HepG2 (cell line): ENCODE data around the gene ITGAV. TPM values are rescaled to one million over a fixed set of nuclear protein-coding genes. Genes with fewer than 3 reads are reported as not detected.

Source experiments
- CBX1 ChIP-seq: IDR thresholded peaks from one replicate; pipeline ENCODE4 v1.6.1; 2016; ENCODE audit warnings: antibody characterized with exemption, low read depth
- CENPT ChIP-seq: sonication (generic); formaldehyde crosslinking; IDR thresholded peaks from 2 replicates; pipeline ENCODE4 v1.8.0; 2022; ENCODE audit warnings: low read depth, mild to moderate bottlenecking, moderate library complexity, missing genetic modification reagents
- GFI1 ChIP-seq: sonication (generic); formaldehyde crosslinking; IDR thresholded peaks from 2 replicates; pipeline ENCODE4 v1.5.0; 2020; ENCODE audit warnings: missing genetic modification reagents, mild to moderate bottlenecking, borderline replicate concordance
- HMG20A ChIP-seq: IDR thresholded peaks from 2 replicates; pipeline ENCODE4 v1.6.1; 2016; ENCODE audit warnings: borderline replicate concordance
- KMT2B ChIP-seq: IDR thresholded peaks from 2 replicates; pipeline ENCODE4 v1.6.1; 2016; ENCODE audit warnings: missing genetic modification reagents, missing compliant biosample characterization
- PPARG ChIP-seq: conservative IDR thresholded peaks from 2 replicates; pipeline ENCODE4 v1.6.1; 2016; ENCODE audit warnings: missing biosample characterization, missing genetic modification reagents
- RARA ChIP-seq: IDR thresholded peaks from 2 replicates; pipeline ENCODE4 v1.6.1; 2016; ENCODE audit warnings: missing genetic modification reagents, missing compliant biosample characterization
- REL ChIP-seq: sonication (generic); formaldehyde crosslinking; conservative IDR thresholded peaks from 2 replicates; pipeline ENCODE4 v1.8.0; 2022; ENCODE audit warnings: mild to moderate bottlenecking, missing genetic modification reagents, moderate library complexity
- RFXANK ChIP-seq: IDR thresholded peaks from 2 replicates; pipeline ENCODE4 v1.6.1; 2016
- SIX4 ChIP-seq: sonication (generic); formaldehyde crosslinking; IDR thresholded peaks from 2 replicates; pipeline ENCODE4 v1.4.0; 2020; ENCODE audit warnings: missing genetic modification reagents
- SKI ChIP-seq: fragments of 450-650 bp; IDR thresholded peaks from one replicate; pipeline ENCODE4 v1.6.1; 2018; ENCODE audit warnings: mild to moderate bottlenecking; ENCODE audit not compliant: partially characterized antibody
- SNRNP70 ChIP-seq: fragments of 200-400 bp; formaldehyde crosslinking; IDR thresholded peaks from 2 replicates; pipeline ENCODE4 v1.6.1; 2017; ENCODE audit warnings: mild to moderate bottlenecking, low read depth, low read length, moderate library complexity
- TBP ChIP-seq: sonication (generic); formaldehyde crosslinking; IDR thresholded peaks from 2 replicates; pipeline ENCODE4 v1.5.0; 2020; ENCODE audit warnings: missing genetic modification reagents
- U2AF2 ChIP-seq: fragments of 200-400 bp; formaldehyde crosslinking; IDR thresholded peaks from 2 replicates; pipeline ENCODE4 v1.6.1; 2017; ENCODE audit warnings: low read depth, mild to moderate bottlenecking, low read length
- ZNF12 ChIP-seq: sonication (generic); formaldehyde crosslinking; IDR thresholded peaks from 2 replicates; pipeline ENCODE4 v1.5.0; 2020; ENCODE audit warnings: missing genetic modification reagents
- ZNF263 ChIP-seq: sonication (generic); formaldehyde crosslinking; IDR thresholded peaks from 2 replicates; pipeline ENCODE4 v1.4.0; 2020; ENCODE audit warnings: missing genetic modification reagents
- ZNF567 ChIP-seq: sonication (generic); formaldehyde crosslinking; IDR thresholded peaks from 2 replicates; pipeline ENCODE4 v1.8.1; 2023; ENCODE audit warnings: mild to moderate bottlenecking, missing genetic modification reagents, borderline replicate concordance
- ZNF616 ChIP-seq: sonication (generic); formaldehyde crosslinking; IDR thresholded peaks from 2 replicates; pipeline ENCODE4 v1.5.0; 2020; ENCODE audit warnings: low read depth, mild to moderate bottlenecking, missing genetic modification reagents
- ZNF737 ChIP-seq: sonication (generic); formaldehyde crosslinking; IDR thresholded peaks from 2 replicates; pipeline ENCODE4 v1.5.0; 2020; ENCODE audit warnings: missing genetic modification reagents, mild to moderate bottlenecking, borderline replicate concordance
- ZNF841 ChIP-seq: sonication (generic); formaldehyde crosslinking; IDR thresholded peaks from 2 replicates; pipeline ENCODE4 v1.8.1; 2023; ENCODE audit warnings: missing genetic modification reagents, borderline replicate concordance
- ZSCAN30 ChIP-seq: sonication (generic); formaldehyde crosslinking; IDR thresholded peaks from 2 replicates; pipeline ENCODE4 v1.5.0; 2020; ENCODE audit warnings: mild to moderate bottlenecking, missing genetic modification reagents
- polyA plus RNA-seq, 8 experiments: library from polyadenylated mRNA; depleted of rRNA in 3 of 8; stranded (reverse) in 7 of 8; unstranded in 1 of 8; fragments of >200 nt; fragmentation: Illumina TruSeq in 4 of 8; extraction: Trizol in 4 of 8; gene quantifications; 2 replicates each; pipeline versions ENCODE4 v1.2.1 to v1.2.3, GENCODE V29; 2011 to 2016; ENCODE audit warnings: low read depth in 4 of 8, missing spikeins in 1 of 8, mixed read lengths in 1 of 8; ENCODE audit not compliant: insufficient read depth in 1 of 8
- total RNA-seq, 5 experiments: library from RNA; depleted of rRNA; stranded (reverse); fragments of >200 nt; fragmentation: Illumina TruSeq; extraction: Trizol; gene quantifications; 2 replicates each; pipeline ENCODE4 v1.2.3, GENCODE V29; 2016; ENCODE audit warnings: low read depth in 1 of 5
- TF ChIP-seq, protein P1 (sequence below): sonication (generic); formaldehyde crosslinking; IDR thresholded peaks from 2 replicates; pipeline ENCODE4 v1.4.0; 2020; ENCODE audit warnings: missing genetic modification reagents, mild to moderate bottlenecking, borderline replicate concordance
- TF ChIP-seq, protein P2 (sequence below): sonication (generic); formaldehyde crosslinking; IDR thresholded peaks from 2 replicates; pipeline ENCODE4 v1.4.0; 2020; ENCODE audit warnings: missing genetic modification reagents, mild to moderate bottlenecking, borderline replicate concordance
- TF ChIP-seq, protein P3 (sequence below): sonication (generic); formaldehyde crosslinking; IDR thresholded peaks from 2 replicates; pipeline ENCODE4 v1.4.0; 2020; ENCODE audit warnings: missing genetic modification reagents
- TF ChIP-seq, protein P4 (sequence below): sonication (generic); formaldehyde crosslinking; IDR thresholded peaks from 2 replicates; pipeline ENCODE4 v1.8.0; 2022; ENCODE audit warnings: mild to moderate bottlenecking, missing genetic modification reagents; ENCODE audit not compliant: insufficient replicate concordance

The ITGAV gene
- total and polyA plus RNA-seq, 2 of the 13 experiments (the other 11 are each of a cell fraction or from before 2014, with no cell fraction given) = 59.1 to 60.4 TPM

DNA sequence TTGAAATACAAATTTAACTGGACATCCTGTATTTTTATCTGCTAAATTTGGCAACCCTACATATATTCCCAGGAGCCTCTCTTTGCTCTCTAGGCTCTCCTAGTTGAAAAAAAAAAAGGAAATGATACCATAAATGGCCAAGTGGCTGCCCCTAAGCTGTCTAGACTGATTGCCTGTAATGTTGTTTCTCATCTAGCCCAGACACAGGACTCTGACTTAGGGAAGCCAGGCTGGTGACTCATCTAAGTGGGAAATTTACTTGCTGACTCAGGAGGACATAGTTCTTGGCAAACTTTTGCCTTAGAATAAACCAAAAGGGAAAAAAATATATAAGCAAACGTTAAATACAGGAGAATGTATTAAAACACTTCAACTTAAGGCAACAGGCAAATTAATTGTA is 14.6 kb upstream of the ITGAV start (continued):
- TF ChIP-seq, protein P1, sequence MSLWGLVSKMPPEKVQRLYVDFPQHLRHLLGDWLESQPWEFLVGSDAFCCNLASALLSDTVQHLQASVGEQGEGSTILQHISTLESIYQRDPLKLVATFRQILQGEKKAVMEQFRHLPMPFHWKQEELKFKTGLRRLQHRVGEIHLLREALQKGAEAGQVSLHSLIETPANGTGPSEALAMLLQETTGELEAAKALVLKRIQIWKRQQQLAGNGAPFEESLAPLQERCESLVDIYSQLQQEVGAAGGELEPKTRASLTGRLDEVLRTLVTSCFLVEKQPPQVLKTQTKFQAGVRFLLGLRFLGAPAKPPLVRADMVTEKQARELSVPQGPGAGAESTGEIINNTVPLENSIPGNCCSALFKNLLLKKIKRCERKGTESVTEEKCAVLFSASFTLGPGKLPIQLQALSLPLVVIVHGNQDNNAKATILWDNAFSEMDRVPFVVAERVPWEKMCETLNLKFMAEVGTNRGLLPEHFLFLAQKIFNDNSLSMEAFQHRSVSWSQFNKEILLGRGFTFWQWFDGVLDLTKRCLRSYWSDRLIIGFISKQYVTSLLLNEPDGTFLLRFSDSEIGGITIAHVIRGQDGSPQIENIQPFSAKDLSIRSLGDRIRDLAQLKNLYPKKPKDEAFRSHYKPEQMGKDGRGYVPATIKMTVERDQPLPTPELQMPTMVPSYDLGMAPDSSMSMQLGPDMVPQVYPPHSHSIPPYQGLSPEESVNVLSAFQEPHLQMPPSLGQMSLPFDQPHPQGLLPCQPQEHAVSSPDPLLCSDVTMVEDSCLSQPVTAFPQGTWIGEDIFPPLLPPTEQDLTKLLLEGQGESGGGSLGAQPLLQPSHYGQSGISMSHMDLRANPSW (CRISPR knock-in tag) = no peak
- TF ChIP-seq RARA = peak; percentile 53; the same call in 1 of the 2 replicates
- no peak for TF ChIP-seq CENPT (CRISPR knock-in tag)
- peak; percentile 64 for TF ChIP-seq PPARG
- no peak for TF ChIP-seq TBP
- no peak for TF ChIP-seq GFI1 (CRISPR knock-in tag)
- no peak for TF ChIP-seq SIX4
- TF ChIP-seq SNRNP70 = no peak
- TF ChIP-seq ZNF263 (CRISPR knock-in tag) = no peak
- TF ChIP-seq, protein P2, sequence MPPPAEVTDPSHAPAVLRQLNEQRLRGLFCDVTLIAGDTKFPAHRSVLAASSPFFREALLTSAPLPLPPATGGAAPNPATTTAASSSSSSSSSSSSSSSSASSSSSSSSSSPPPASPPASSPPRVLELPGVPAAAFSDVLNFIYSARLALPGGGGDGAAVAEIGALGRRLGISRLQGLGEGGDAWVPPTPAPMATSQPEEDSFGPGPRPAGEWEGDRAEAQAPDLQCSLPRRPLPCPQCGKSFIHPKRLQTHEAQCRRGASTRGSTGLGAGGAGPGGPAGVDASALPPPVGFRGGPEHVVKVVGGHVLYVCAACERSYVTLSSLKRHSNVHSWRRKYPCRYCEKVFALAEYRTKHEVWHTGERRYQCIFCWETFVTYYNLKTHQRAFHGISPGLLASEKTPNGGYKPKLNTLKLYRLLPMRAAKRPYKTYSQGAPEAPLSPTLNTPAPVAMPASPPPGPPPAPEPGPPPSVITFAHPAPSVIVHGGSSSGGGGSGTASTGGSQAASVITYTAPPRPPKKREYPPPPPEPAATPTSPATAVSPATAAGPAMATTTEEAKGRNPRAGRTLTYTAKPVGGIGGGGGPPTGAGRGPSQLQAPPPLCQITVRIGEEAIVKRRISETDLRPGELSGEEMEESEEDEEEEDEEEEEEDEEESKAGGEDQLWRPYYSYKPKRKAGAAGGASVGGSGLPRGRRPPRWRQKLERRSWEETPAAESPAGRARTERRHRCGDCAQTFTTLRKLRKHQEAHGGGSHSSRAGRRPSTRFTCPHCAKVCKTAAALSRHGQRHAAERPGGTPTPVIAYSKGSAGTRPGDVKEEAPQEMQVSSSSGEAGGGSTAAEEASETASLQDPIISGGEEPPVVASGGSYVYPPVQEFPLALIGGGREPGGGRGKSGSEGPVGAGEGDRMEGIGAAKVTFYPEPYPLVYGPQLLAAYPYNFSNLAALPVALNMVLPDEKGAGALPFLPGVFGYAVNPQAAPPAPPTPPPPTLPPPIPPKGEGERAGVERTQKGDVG (CRISPR knock-in tag) = no peak
- no peak for TF ChIP-seq RFXANK (CRISPR knock-in tag)
- no peak for TF ChIP-seq U2AF2
- no peak for TF ChIP-seq ZNF567 (CRISPR knock-in tag)
- no peak for TF ChIP-seq ZNF12 (CRISPR knock-in tag)
- TF ChIP-seq, protein P3, sequence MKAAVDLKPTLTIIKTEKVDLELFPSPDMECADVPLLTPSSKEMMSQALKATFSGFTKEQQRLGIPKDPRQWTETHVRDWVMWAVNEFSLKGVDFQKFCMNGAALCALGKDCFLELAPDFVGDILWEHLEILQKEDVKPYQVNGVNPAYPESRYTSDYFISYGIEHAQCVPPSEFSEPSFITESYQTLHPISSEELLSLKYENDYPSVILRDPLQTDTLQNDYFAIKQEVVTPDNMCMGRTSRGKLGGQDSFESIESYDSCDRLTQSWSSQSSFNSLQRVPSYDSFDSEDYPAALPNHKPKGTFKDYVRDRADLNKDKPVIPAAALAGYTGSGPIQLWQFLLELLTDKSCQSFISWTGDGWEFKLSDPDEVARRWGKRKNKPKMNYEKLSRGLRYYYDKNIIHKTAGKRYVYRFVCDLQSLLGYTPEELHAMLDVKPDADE = no peak
- TF ChIP-seq ZSCAN30 = no peak
- no peak for TF ChIP-seq ZNF841
- TF ChIP-seq CBX1 = no peak
- peak; percentile 98 for TF ChIP-seq SKI
- no peak for TF ChIP-seq ZNF737
- TF ChIP-seq ZNF616 (CRISPR knock-in tag) = no peak
- no peak for TF ChIP-seq REL
- peak; percentile 41; the same call in 1 of the 2 replicates for TF ChIP-seq HMG20A (CRISPR knock-in tag)
- TF ChIP-seq KMT2B (CRISPR knock-in tag) = no peak
- TF ChIP-seq, protein P4, sequence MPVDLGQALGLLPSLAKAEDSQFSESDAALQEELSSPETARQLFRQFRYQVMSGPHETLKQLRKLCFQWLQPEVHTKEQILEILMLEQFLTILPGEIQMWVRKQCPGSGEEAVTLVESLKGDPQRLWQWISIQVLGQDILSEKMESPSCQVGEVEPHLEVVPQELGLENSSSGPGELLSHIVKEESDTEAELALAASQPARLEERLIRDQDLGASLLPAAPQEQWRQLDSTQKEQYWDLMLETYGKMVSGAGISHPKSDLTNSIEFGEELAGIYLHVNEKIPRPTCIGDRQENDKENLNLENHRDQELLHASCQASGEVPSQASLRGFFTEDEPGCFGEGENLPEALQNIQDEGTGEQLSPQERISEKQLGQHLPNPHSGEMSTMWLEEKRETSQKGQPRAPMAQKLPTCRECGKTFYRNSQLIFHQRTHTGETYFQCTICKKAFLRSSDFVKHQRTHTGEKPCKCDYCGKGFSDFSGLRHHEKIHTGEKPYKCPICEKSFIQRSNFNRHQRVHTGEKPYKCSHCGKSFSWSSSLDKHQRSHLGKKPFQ (CRISPR knock-in tag) = no peak
